Choroid plexus epithelial cell (primary cell): ENCODE results near the gene MCTP1.
"Not testable (repeated sequence)": the region's sequence is repeated elsewhere in the genome, so short reads cannot be mapped to it uniquely, and the experiment has no call there.

ENCODE experiments used
- DNase-seq: peaks from one replicate; pipeline ENCODE4 v3.0.0-alpha.2; 2010; ENCODE audit warnings: low read depth
- H3K4me3 ChIP-seq: 2 replicates; pipeline ENCODE4 v1.5.1; 2011; ENCODE audit warnings: low read depth, mild to moderate bottlenecking, control low read depth, low read length, moderate library complexity
- TF ChIP-seq, protein P1 (sequence below): conservative IDR thresholded peaks from 2 replicates; pipeline ENCODE4 v1.5.1; 2011; ENCODE audit warnings: low read depth, mild to moderate bottlenecking, control low read depth, inconsistent platforms, low read length, moderate library complexity

The MCTP1 gene

DNA sequence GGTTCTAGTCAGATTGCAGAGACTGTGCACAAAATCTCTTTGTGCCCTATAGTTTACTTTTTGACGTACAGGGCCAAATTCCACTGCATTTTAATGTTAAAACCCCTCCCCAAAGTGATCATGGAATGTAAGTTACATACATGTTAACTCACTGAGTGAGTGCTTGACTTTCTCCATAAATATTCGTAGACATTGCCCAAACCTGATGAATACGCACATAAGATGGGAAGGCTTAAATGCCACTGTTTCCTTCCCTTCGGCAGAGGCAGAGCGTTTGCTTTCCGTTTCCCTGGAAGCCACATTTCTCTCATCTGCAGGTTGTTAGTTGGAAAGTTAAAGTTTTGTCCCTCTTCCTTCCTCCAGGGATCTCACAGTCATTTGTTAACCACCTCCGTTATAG lies 286.2 kb downstream of the MCTP1 start:
- TF ChIP-seq, protein P1, sequence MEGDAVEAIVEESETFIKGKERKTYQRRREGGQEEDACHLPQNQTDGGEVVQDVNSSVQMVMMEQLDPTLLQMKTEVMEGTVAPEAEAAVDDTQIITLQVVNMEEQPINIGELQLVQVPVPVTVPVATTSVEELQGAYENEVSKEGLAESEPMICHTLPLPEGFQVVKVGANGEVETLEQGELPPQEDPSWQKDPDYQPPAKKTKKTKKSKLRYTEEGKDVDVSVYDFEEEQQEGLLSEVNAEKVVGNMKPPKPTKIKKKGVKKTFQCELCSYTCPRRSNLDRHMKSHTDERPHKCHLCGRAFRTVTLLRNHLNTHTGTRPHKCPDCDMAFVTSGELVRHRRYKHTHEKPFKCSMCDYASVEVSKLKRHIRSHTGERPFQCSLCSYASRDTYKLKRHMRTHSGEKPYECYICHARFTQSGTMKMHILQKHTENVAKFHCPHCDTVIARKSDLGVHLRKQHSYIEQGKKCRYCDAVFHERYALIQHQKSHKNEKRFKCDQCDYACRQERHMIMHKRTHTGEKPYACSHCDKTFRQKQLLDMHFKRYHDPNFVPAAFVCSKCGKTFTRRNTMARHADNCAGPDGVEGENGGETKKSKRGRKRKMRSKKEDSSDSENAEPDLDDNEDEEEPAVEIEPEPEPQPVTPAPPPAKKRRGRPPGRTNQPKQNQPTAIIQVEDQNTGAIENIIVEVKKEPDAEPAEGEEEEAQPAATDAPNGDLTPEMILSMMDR = no peak
- H3K4me3 ChIP-seq = no peak overlapping the region
- DNase-seq = no peak

DNA sequence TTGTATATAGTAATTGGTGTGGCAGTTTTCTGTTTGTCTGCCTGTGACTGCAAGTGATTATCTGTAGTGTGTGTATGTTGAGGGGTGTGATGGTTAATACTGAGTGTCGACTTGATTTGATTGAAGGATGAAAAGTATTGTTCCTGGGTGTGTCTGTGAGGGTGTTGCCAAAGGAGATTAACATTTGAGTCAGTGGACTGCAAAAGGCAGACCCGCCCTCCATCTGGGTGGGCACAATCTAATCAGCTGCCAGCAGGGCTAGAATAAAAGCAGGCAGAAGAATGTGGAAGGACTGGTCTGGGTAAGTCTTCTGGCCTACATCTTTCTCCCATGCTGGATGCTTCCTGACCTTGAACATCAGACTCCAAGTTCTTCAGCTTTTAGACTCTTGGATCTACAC lies 290.4 kb downstream of the MCTP1 start:
- H3K4me3 ChIP-seq, DNase-seq: not testable (repeated sequence)

DNA sequence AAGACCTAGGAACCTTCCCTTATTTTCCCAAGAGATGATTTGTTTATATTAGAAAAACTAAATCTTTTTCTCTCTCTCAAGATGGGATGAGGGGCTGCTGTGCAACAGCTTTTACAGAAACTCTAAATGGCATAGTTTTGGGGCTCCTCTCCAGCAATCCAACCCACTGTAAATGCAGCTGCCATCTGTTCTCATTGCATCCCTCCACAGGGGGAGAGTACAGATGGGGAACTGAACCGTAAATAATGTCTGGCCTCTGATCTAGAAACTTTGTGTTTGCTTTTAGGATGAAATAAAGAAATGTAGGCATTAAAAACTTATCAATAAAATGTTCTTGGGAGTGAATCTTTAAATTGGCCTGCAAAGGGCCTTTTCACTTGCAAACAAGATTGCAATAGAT lies 291.4 kb downstream of the MCTP1 start:
- TF ChIP-seq, protein P1 = no peak
- DNase-seq = no peak
- no peak overlapping the region for H3K4me3 ChIP-seq

DNA sequence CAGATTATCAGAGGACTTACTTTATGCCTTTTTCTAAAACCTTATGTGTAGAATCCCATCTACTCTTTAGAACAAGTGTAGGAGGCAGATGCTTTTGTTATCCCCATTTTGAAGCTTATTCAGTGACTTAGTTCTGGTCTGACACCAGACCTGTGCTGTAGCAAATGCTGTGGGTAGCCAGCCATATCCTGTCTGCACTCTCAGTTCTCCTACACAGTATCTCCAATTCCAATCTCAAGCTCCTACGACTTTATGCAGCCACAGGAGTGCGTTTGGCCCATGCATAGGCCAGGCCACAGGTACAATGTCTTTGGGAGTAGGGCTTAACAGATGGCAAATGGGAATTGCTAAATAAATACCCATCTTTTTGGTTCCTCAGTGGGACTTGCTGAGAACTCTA lies 292.6 kb downstream of the MCTP1 start:
- no peak overlapping the region for H3K4me3 ChIP-seq
- TF ChIP-seq, protein P1 = no peak
- DNase-seq = no peak

DNA sequence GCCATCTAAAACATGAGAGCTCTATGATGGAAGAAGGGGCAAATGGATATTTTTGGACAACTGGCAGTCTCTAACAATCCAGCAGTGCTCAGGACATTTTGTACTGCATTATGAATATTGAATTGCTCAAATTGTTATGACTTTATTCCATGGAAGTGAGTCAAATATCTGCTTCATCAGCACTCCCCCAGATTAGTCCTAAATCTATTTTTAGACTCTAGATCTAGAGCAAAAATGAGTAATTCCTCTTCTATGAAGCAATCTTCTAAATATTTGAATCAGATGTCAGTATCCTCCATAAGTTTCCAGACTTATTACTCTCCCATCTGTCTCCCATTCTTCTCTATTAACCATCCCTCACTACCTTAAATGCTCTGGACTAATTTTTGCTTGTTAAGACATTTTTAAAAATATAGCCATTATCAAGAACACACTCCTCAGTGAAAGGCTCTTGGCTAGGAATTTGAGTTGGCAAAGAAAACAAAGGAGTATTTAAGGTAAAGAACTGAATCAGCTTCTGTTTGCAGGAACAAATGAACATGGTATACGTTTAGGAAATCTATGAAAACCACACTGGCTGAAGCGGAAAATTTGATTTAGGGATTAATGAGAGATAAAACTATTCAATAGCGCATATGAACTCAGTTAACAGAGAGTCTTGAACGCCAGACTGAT lies 300.9 kb downstream of the MCTP1 start:
- peak; percentile 86 for DNase-seq
- TF ChIP-seq, protein P1 = no peak
- H3K4me3 ChIP-seq = no peak overlapping the region

DNA sequence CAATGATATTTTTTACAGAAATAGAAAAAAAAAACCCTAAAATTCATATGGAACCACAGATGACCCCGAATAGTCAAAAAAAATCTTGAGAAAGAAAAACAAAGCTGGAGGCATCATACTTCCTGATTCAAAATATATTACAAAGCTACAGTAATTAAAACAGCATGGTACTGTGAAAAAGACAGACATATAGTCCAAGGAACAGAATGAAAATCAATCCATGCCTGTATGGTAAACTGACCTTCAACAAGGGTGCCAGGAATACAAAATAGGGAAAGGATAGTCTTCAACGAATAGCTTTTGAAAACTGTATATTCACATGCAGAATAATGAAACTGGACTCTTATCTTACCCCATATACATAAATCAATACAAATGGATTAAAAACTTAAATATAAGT lies 307.5 kb downstream of the MCTP1 start:
- TF ChIP-seq, protein P1 = no peak
- no peak for DNase-seq
- H3K4me3 ChIP-seq = no peak overlapping the region

DNA sequence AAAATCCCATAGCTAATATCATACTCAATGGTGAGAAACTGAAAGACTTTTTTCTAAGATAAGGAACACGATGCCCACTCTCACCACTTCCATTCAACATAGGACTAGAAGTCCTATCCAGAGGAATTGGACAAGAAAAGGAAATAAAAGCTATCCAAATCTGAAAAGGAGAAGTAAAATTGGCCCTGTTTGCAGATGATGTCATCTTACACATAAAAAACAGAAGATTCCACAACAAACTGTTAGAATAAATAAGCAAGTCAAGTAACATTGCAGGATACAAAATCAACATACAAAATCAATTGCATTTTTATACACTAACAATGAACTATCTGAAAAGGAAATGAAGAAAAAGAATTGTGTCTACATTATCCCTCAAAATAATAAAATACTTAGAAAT lies 308.0 kb downstream of the MCTP1 start:
- TF ChIP-seq, protein P1 = no peak
- no peak overlapping the region for H3K4me3 ChIP-seq

More for the DNA sequence above, 308.0 kb downstream of the MCTP1 start:
- no peak for DNase-seq
